Measurements from ENCODE around the gene RNF111. TPM values are rescaled to one million over a fixed set of nuclear protein-coding genes. Genes with fewer than 3 reads are reported as not detected.

The RNF111 gene
- total and polyA plus RNA-seq, 3 donors from 2014 or later = 23.1 to 32.8 (median 26.8) TPM

GRCh38 chr15:58983261-58983660 is 4.2 kb upstream of the RNF111 start:
- 86 to 91% methylated on average over 2 of the region's 2 CpGs for WGBS, 2 donors
- H3K4me3 ChIP-seq = no peak overlapping the region
- intact Hi-C loops (cut with DNase I; ENCODE audit: low total_unique reads) = loop anchor here (10.0 kb wide), 1 partner anchor 512 kb away; no protein-coding TSS in a partner anchor
- H3K9me3 ChIP-seq = no peaks in the 10 kb centered on the region
- no peak overlapping the region for H3K27ac ChIP-seq
- H3K4me1 ChIP-seq = no peaks in the 10 kb centered on the region
- H3K36me3 ChIP-seq (ENCODE audit: low read depth, missing control alignments) = no peaks in the 10 kb centered on the region
- no peak for TF ChIP-seq POLR2A (IDR thresholded peaks at IDR 0.05)
- no peak for TF ChIP-seq CTCF (IDR thresholded peaks at IDR 0.05)
- no peak for DNase-seq
- no peaks in the 10 kb centered on the region for H3K27me3 ChIP-seq

- Histone ChIP-seq H3K4me3 (no peak overlapping the region), H3K27ac (no peak overlapping the region), H3K27me3 (no peaks in the 10 kb centered on the region), H3K36me3 (ENCODE audit: low read depth, missing control alignments) (no peaks in the 10 kb centered on the region), H3K4me1 (peaks cover 3% of the 10 kb centered on the region), H3K9me3 (no peaks in the 10 kb centered on the region)
- TF ChIP-seq POLR2A (IDR thresholded peaks at IDR 0.05) = no peak
- TF ChIP-seq CTCF (IDR thresholded peaks at IDR 0.05) = no peak
- 27 to 32% methylated on average over 4 of the region's 4 CpGs for WGBS, 2 donors
- peak; percentile 32 for DNase-seq
- intact Hi-C loops (cut with DNase I; ENCODE audit: low total_unique reads) = loop anchor here (10.0 kb wide), 1 partner anchor 509 kb away; no protein-coding TSS in a partner anchor
Measured at GRCh38 chr15:58985443-58985842, 2.0 kb upstream of the RNF111 start.

GRCh38 chr15:58987036-58987435 is 427 bp upstream of the RNF111 start:
- intact Hi-C loops (cut with DNase I; ENCODE audit: low total_unique reads) = loop anchor here (10.0 kb wide), 1 partner anchor 508 kb away; no protein-coding TSS in a partner anchor
- Histone ChIP-seq H3K4me3 (peak overlapping the region; percentile 90 to 94), H3K27ac (peak overlapping the region; percentile 83 to 95), H3K36me3 (ENCODE audit: low read depth, missing control alignments) (no peaks in the 10 kb centered on the region), H3K27me3 (no peaks in the 10 kb centered on the region), H3K4me1 (peaks cover 3% of the 10 kb centered on the region), H3K9me3 (no peaks in the 10 kb centered on the region)
- 10 to 12% methylated on average over 9 of the region's 9 CpGs for WGBS, 2 donors
- TF ChIP-seq POLR2A (IDR thresholded peaks at IDR 0.05) (no peak), CTCF (IDR thresholded peaks at IDR 0.05) (no peak)
- no peak for DNase-seq

- H3K27me3 ChIP-seq = no peaks in the 10 kb centered on the region
- H3K27ac ChIP-seq = peak overlapping the region; percentile 83 to 95
- H3K4me1 ChIP-seq = peaks cover 3% of the 10 kb centered on the region
- TF ChIP-seq CTCF (IDR thresholded peaks at IDR 0.05) (no peak), POLR2A (IDR thresholded peaks at IDR 0.05) (no peak)
- intact Hi-C loops (cut with DNase I; ENCODE audit: low total_unique reads) = loop anchor here (10.0 kb wide), 1 partner anchor 507 kb away; no protein-coding TSS in a partner anchor
- no peaks in the 10 kb centered on the region for H3K9me3 ChIP-seq
- WGBS, 2 donors = 1% methylated on average over 36 of the region's 36 CpGs
- peak overlapping the region; percentile 90 to 94 for H3K4me3 ChIP-seq
- DNase-seq = peak; percentile 80
- no peaks in the 10 kb centered on the region for H3K36me3 ChIP-seq (ENCODE audit: low read depth, missing control alignments)
Measured at GRCh38 chr15:58988006-58988785, 733 bp downstream of the RNF111 start.
